GM18951 (cell line): ENCODE measurements around the gene KIFC3.

Source experiments
- POLR2A ChIP-seq: IDR thresholded peaks from 4 replicates; pipeline ENCODE4 v1.6.1; 2011; ENCODE audit warnings: mild to moderate bottlenecking; ENCODE audit not compliant: insufficient read length, insufficient read depth; ENCODE audit errors: extremely low read depth
- in situ Hi-C: fragments of 300-500 bp; cut with MboI; formaldehyde crosslinking; loops from one replicate; pipeline ENCODE4 v1.12.0; 2022; ENCODE audit warnings: low sequenced_read_pairs, mixed read lengths, inconsistent platforms; ENCODE audit not compliant: unreplicated experiment

The KIFC3 gene

GRCh38 chr16:57757326-57757786, 44.9 kb downstream of the KIFC3 start:
- TF ChIP-seq POLR2A: no peak
- in situ Hi-C loops: loop anchor here (10.0 kb wide), 1 partner anchor 127 kb away; no protein-coding TSS in a partner anchor

GRCh38 chr16:57756424-57757325, 45.6 kb downstream of the KIFC3 start:
- in situ Hi-C loops: loop anchor here (10.0 kb wide), 1 partner anchor 128 kb away; no protein-coding TSS in a partner anchor
- no peak for TF ChIP-seq POLR2A

- in situ Hi-C loops: loop anchor here (10.0 kb wide), 1 partner anchor 129 kb away; no protein-coding TSS in a partner anchor
- TF ChIP-seq POLR2A: no peak
These were observed 46.4 kb downstream of the KIFC3 start for GRCh38 chr16:57755726-57756423.

DNA sequence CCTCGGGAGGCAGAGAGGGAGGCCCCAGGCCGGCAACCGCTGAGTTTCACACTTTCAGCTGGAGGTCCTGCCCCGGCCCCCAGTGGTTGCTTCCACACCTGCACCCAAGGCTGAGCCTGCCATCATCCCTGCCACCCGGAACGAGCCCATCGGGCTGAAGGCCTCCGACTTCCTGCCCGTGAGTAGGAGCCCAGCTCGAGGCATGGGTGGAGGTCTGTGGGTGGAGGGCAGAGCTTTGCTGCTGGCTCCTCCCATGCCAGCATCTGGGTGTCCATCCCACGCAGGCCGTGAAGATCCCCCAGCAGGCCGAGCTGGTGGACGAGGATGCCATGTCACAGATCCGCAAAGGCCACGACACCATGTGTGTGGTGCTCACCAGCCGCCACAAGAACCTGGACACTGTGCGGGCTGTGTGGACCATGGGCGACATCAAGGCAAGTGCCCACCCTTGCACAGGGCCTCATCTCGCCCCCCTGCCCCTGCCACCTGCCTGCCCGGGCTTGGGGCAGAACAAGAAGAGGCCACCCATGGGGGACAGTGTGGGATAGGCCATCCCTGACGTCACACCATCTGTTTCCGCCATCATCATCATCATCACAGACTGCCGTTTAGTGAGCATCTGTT, 47.1 kb downstream of the KIFC3 start:
- in situ Hi-C loops: loop anchor here (10.0 kb wide), 1 partner anchor 130 kb away; no protein-coding TSS in a partner anchor
- TF ChIP-seq POLR2A: no peak

DNA sequence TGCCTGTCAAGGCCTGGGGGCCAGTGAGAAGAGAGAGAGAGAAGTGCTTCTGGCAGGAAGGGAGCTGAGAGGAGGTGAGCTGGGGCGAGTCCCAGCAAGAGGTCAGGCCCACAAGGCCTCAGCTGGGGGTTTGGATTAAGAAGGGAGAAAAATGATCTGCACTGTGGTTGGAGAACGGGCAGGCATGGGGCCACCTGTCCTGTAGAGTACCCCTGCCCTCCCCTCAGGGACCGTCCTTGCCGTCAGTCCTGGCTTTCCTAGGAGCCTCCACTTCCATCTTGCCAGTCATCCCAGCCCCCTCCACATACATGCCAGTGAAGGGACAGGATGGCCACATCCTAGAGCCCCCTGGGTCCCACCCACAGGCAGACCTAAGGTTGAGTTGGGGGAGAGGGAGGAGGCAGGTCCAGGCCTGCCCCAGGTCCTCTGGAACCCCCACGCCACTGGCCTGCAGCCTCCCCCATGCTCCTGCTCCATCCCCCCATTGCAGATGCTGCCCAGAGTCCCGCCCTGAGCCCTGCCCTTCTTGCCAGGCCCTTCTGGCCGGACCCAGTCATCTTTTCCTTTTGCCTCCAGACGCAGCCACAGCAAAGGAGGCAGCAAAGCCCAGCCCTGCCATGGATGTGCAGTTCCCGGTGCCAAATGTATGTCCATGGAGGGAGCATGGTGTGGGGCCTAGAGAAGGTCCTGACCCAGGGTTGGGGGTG, 47.8 kb downstream of the KIFC3 start:
- no peak for TF ChIP-seq POLR2A
- in situ Hi-C loops: loop anchor here (10.0 kb wide), 1 partner anchor 130 kb away; no protein-coding TSS in a partner anchor

DNA sequence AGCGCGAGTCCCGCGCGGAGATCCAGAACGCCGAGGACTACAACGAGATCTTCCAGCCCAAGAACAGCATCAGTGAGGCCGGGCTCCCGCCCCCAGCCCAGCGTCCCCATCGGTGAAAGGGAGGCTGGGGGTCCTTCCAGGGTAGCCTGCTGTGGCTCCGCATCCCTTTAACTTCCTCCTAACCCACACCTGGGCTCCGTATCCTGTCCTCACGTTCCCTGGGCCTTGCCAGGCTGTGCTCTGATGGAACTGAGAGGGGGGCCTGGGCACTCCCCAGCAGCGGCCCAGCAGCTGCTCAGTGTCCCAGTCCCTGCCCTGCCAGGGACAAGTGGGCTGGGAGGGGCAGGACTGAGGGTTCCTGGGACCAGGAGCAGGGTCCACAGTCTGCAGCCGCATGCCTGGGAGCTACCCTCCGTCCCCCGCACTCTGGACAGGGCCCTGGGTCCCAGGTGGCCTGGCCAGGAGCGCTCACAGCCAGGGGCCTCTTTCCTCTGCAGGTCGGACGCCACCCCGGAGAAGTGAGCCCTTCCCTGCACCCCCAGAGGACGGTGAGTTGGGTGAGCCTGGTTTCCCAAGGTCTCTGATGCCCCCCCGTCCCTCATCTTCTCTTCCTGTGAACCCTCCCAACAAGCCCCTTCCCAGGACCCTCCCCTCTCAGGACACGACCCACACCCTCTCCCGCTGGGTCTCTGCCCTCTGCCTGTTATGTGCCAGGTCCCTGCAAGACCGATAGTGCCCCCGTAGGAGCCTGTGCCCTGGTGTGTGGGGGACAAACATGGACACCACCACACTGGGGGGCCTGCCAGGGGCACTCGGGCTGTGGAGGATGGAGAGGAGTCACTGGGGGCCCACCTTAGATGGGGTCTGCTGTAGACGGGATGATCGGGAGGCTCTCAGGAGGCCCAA, 48.6 kb downstream of the KIFC3 start:
- in situ Hi-C loops: loop anchor here (10.0 kb wide), 1 partner anchor 131 kb away; no protein-coding TSS in a partner anchor
- TF ChIP-seq POLR2A: no peak

DNA sequence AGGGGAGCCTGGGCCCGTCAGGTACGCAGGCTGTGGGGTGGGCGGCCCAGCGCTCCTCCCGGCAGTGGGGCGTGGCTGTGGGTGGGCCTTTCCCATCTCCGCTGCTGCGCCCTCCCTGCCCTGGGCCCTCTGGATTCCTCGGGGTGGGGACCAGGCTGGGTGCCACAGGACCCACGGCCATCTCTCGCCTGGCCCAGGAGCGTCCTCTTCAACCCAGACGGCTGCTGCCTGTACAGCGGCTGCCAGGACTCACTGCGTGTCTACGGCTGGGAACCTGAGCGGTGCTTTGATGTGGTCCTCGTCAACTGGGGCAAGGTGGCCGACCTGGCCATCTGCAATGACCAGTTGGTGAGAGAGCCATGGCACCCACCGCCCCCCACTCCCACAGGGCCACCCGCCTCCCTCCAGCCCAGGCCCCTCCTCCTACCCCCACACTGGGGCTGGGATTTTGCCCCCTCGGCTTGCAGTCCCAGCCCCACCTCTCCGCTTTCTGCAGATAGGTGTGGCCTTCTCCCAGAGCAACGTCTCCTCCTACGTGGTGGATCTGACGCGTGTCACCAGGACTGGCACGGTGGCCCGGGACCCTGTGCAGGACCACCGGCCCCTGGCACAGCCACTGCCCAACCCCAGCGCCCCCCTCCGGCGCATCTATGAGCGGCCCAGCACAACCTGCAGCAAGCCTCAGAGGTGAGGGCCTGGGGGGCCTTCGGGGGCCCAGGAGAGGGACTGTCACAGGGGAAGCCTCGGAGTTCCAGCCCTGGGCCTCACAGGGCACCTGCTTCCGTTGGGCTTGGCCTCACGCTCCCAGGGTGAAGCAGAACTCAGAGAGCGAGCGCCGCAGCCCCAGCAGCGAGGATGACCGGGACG, 49.5 kb downstream of the KIFC3 start:
- in situ Hi-C loops: loop anchor here (10.0 kb wide), 1 partner anchor 132 kb away; no protein-coding TSS in a partner anchor
- TF ChIP-seq POLR2A: no peak

GRCh38 chr16:57752203-57752580, 50.1 kb downstream of the KIFC3 start:
- in situ Hi-C loops: loop anchor here (10.0 kb wide), 1 partner anchor 133 kb away; no protein-coding TSS in a partner anchor
- no peak for TF ChIP-seq POLR2A

GRCh38 chr16:57751539-57752202, 50.6 kb downstream of the KIFC3 start:
- TF ChIP-seq POLR2A: no peak
- in situ Hi-C loops: loop anchor here (10.0 kb wide), 1 partner anchor 133 kb away; no protein-coding TSS in a partner anchor

DNA sequence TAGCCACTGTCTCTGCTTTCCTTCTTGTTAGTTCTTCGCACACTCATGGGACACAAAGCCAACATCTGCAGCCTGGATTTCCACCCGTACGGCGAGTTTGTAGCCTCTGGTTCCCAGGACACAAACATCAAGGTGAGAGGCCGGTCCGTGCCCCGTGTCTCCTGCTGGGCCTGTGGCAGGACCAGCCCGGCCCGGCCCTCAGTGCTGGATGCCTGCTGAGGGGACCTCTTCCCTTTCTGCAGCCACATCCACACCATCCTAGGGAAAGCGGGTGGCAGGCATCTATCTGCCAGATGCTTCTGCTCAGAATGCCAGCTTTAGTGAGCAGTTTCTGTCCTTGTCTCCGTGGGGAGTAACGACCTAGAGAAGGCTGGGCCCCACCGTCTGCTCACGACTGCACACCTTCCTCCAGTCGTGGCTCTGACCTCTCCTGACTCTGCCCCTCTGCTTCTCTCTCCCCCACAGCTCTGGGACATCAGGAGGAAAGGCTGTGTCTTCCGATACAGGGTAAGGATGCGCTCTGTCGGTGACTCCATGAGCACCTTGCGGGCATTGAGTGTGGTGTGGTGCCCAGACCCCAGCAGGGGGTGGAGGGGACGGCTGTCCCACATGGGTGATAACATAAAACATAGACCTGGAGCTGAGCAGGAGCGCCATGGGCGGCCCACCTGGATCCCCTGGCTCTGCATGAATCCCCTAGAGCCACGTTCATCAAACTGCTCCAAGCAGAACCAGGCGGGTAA, 51.3 kb downstream of the KIFC3 start:
- in situ Hi-C loops: loop anchor here (10.0 kb wide), 1 partner anchor 134 kb away; no protein-coding TSS in a partner anchor
- no peak for TF ChIP-seq POLR2A
